ENCODE measurements around the gene RFX6. TPM values are rescaled to one million over a fixed set of nuclear protein-coding genes. Genes with fewer than 3 reads are reported as not detected.

RFX6 gene
- total and polyA plus RNA-seq, 2 donors (not counting 1 experiment from before 2014, with no cell fraction given): not detected

GRCh38 chr6:116836606-116837342 is 40.3 kb upstream of the RFX6 start:
- CTCF ChIA-PET: no interaction called here
- Histone ChIP-seq H2AFZ (ENCODE audit: insufficient read depth, low read depth, low read length, poor library complexity, severe bottlenecking) (no peak overlapping the region), H3K4me2 (replicated peaks; ENCODE audit: low read depth, low read length, poor library complexity, severe bottlenecking) (no peak overlapping the region), H3K4me3 (ENCODE audit: control extremely low read depth in 1 of 5, extremely low read depth in 1 of 5, insufficient read depth in 1 of 5, low read depth in 2 of 5, low read length in 4 of 5) (no peak overlapping the region), H3K27me3 (replicated peaks in 1 of 4; ENCODE audit: control extremely low read depth in 1 of 4, control insufficient read depth in 3 of 4, insufficient read depth in 4 of 4, low read length in 3 of 4) (no peaks in the 10 kb centered on the region), H3K27ac (ENCODE audit: low read length in 2 of 2) (no peak overlapping the region), H3K4me1 (ENCODE audit: control insufficient read depth in 2 of 2, insufficient read depth in 2 of 2, low read length in 2 of 2) (no peaks in the 10 kb centered on the region), H3K36me3 (replicated peaks in 1 of 2; ENCODE audit: control extremely low read depth in 1 of 2, control insufficient read depth in 1 of 2, extremely low read depth in 1 of 2, insufficient read depth in 2 of 2, low read length in 1 of 2) (no peaks in the 10 kb centered on the region), H3K9ac (ENCODE audit: low read length) (no peak overlapping the region), H3K9me3 (ENCODE audit: control extremely low read depth in 1 of 3, control insufficient read depth in 2 of 3, insufficient read depth in 1 of 3, low read length in 2 of 3) (no peaks in the 10 kb centered on the region), H3K79me2 (ENCODE audit: control insufficient read depth, insufficient read depth, low read length) (no peaks in the 10 kb centered on the region), H4K20me1 (ENCODE audit: control insufficient read depth, insufficient read depth, low read length, poor library complexity, severe bottlenecking) (no peaks in the 10 kb centered on the region)
- H3K9me3 Mint-ChIP-seq (ENCODE audit: insufficient read depth): no peaks in the 10 kb centered on the region
- H3K4me3 Mint-ChIP-seq: no peak overlapping the region
- WGBS (ENCODE audit: insufficient coverage): no CpG with 5 or more reads among the region's 5 CpGs
- ATAC-seq (ENCODE audit: low read depth) (no peak), DNase-seq (no peak)
- POLR2A ChIA-PET: no interaction called here
- no peaks in the 10 kb centered on the region for H3K4me1 Mint-ChIP-seq
- no peak for TF ChIP-seq EZH2 (IDR thresholded peaks at IDR 0.05; ENCODE audit: borderline replicate concordance, insufficient read depth, low read depth, low read length, poor library complexity, severe bottlenecking)
- no peak for TF ChIP-seq CTCF (IDR thresholded peaks at IDR 0.05)
- H3K27me3 Mint-ChIP-seq: peaks cover 14% of the 10 kb centered on the region
- H3K27ac Mint-ChIP-seq: no peak overlapping the region
- intact Hi-C loops (cut with micrococcal nuclease): no loop called here

- intact Hi-C loops (cut with micrococcal nuclease): loop anchor here (10.0 kb wide), 1 partner anchor 305 kb away; no protein-coding TSS in a partner anchor
- POLR2A ChIA-PET: no interaction called here
- WGBS (ENCODE audit: insufficient coverage): 24% methylated on average over 1 of the region's 2 CpGs
These were observed 37.0 kb upstream of the RFX6 start for GRCh38 chr6:116840091-116840490.

More at GRCh38 chr6:116840091-116840490, 37.0 kb upstream of the RFX6 start:
- Histone ChIP-seq H3K9me3 (ENCODE audit: control extremely low read depth in 1 of 3, control insufficient read depth in 2 of 3, insufficient read depth in 1 of 3, low read length in 2 of 3) (no peaks in the 10 kb centered on the region), H4K20me1 (ENCODE audit: control insufficient read depth, insufficient read depth, low read length, poor library complexity, severe bottlenecking) (no peaks in the 10 kb centered on the region), H3K79me2 (ENCODE audit: control insufficient read depth, insufficient read depth, low read length) (no peaks in the 10 kb centered on the region), H3K9ac (ENCODE audit: low read length) (no peak overlapping the region), H3K27me3 (replicated peaks in 1 of 4; ENCODE audit: control extremely low read depth in 1 of 4, control insufficient read depth in 3 of 4, insufficient read depth in 4 of 4, low read length in 3 of 4) (no peaks in the 10 kb centered on the region), H3K4me2 (replicated peaks; ENCODE audit: low read depth, low read length, poor library complexity, severe bottlenecking) (no peak overlapping the region), H2AFZ (ENCODE audit: insufficient read depth, low read depth, low read length, poor library complexity, severe bottlenecking) (no peak overlapping the region), H3K36me3 (replicated peaks in 1 of 2; ENCODE audit: control extremely low read depth in 1 of 2, control insufficient read depth in 1 of 2, extremely low read depth in 1 of 2, insufficient read depth in 2 of 2, low read length in 1 of 2) (no peaks in the 10 kb centered on the region), H3K4me1 (ENCODE audit: control insufficient read depth in 2 of 2, insufficient read depth in 2 of 2, low read length in 2 of 2) (no peaks in the 10 kb centered on the region), H3K4me3 (ENCODE audit: control extremely low read depth in 1 of 5, extremely low read depth in 1 of 5, insufficient read depth in 1 of 5, low read depth in 2 of 5, low read length in 4 of 5) (no peak overlapping the region), H3K27ac (ENCODE audit: low read length in 2 of 2) (no peak overlapping the region)
- no peak overlapping the region for H3K4me3 Mint-ChIP-seq
- ATAC-seq (ENCODE audit: low read depth): no peak
- no peaks in the 10 kb centered on the region for H3K9me3 Mint-ChIP-seq (ENCODE audit: insufficient read depth)
- no peak for DNase-seq
- H3K4me1 Mint-ChIP-seq: no peaks in the 10 kb centered on the region
- H3K27me3 Mint-ChIP-seq: peaks cover 13% of the 10 kb centered on the region
- CTCF ChIA-PET: no interaction called here
- H3K27ac Mint-ChIP-seq: no peak overlapping the region
- no peak for TF ChIP-seq CTCF (IDR thresholded peaks at IDR 0.05)

Data from B cell (primary cell).